MCF 10A (cell line): ENCODE results near the gene ANKRD13D. TPM values are rescaled to one million over a fixed set of nuclear protein-coding genes. Genes with fewer than 3 reads are reported as not detected.

Experiments
- BruUV-seq: library from RNA; stranded (reverse); fragments of 400-500 nt; replicated peaks from 2 replicates; lab custom pipeline; 2021; lab: Mats Ljungman, UMichigan
- CTCF ChIA-PET: fragments of 300-600 bp; sonication (Branson Sonifier 250); formaldehyde crosslinking; extraction: SDS; loops from one replicate; lab custom pipeline; 2021; ENCODE audit warnings: antibody characterized with exemption, inconsistent platforms; lab: Yijun Ruan, JAX
- POLR2A ChIA-PET: fragments of 300-600, 350-650 bp; sonication (Branson Sonifier 250); formaldehyde crosslinking; extraction: SDS; loops from one replicate; lab custom pipeline; 2020; ENCODE audit warnings: antibody characterized with exemption, inconsistent platforms; lab: Yijun Ruan, JAX
- DNase-seq: peaks from one replicate; pipeline ENCODE4 v3.0.0-alpha.2; 2018; ENCODE audit not compliant: unreplicated experiment
- H3K27ac Mint-ChIP-seq: one replicate; pipeline ENCODE4 v1.8.0; 2022; ENCODE audit warnings: mild to moderate bottlenecking, low read depth, mixed read lengths; ENCODE audit not compliant: unreplicated experiment
- H3K27me3 Mint-ChIP-seq: one replicate; pipeline ENCODE4 v1.8.0; 2022; ENCODE audit warnings: mixed read lengths; ENCODE audit not compliant: insufficient read depth, unreplicated experiment
- H3K36me3 Mint-ChIP-seq: one replicate; pipeline ENCODE4 v1.8.0; 2022; ENCODE audit warnings: mild to moderate bottlenecking, moderate library complexity, mixed read lengths; ENCODE audit not compliant: insufficient read depth, unreplicated experiment
- H3K4me1 Mint-ChIP-seq: one replicate; pipeline ENCODE4 v1.8.0; 2022; ENCODE audit warnings: mixed read lengths; ENCODE audit not compliant: insufficient read depth, unreplicated experiment
- H3K4me3 Mint-ChIP-seq: one replicate; pipeline ENCODE4 v1.8.0; 2022; ENCODE audit warnings: mild to moderate bottlenecking, moderate library complexity, mixed read lengths; ENCODE audit not compliant: unreplicated experiment
- H3K9me3 Mint-ChIP-seq: one replicate; pipeline ENCODE4 v1.8.0; 2022; ENCODE audit warnings: mixed read lengths; ENCODE audit not compliant: unreplicated experiment
- CTCF ChIP-seq: fragments of 200-600 bp; IDR thresholded peaks from one replicate; pipeline ENCODE4 v1.8.0; 2022; ENCODE audit warnings: antibody characterized with exemption, mild to moderate bottlenecking; ENCODE audit not compliant: unreplicated experiment
- intact Hi-C: fragments of 100-400 bp; cut with micrococcal nuclease; formaldehyde crosslinking; loops from 2 replicates; pipeline ENCODE4 v1.14.1; 2022
- total RNA-seq: library from RNA; stranded (reverse); gene quantifications from 2 replicates; pipeline ENCODE4 v1.2.3, GENCODE V29; 2022

The ANKRD13D gene
- total RNA-seq, 1 experiment from 2014 or later, result 39.7 TPM

- Mint-ChIP-seq H3K27me3 (no peaks in the 10 kb centered on the region), H3K4me1 (no peaks in the 10 kb centered on the region), H3K4me3 (no peak overlapping the region), H3K27ac (no peak overlapping the region), H3K9me3 (no peaks in the 10 kb centered on the region), H3K36me3 (peaks cover 26% of the 10 kb centered on the region)
- ChIA-PET POLR2A (interaction anchor here (0.8 to 1.9 kb wide), 2 partner anchors 8 to 39 kb away, joined by 4 to 6 read pairs; no protein-coding TSS in a partner anchor), CTCF (interaction anchor here (0.5 to 1.3 kb wide), 2 partner anchors 10 to 139 kb away, joined by 3 to 4 read pairs; no protein-coding TSS in a partner anchor)
- no TSS peak for BruUV-seq
- intact Hi-C loops, result no loop called here
- no peak for DNase-seq
- no peak for TF ChIP-seq CTCF
Observed at GRCh38 chr11:67279589-67280340, 9.3 kb upstream of the ANKRD13D start.

- POLR2A ChIA-PET, result interaction anchor here (1.9 kb wide), 1 partner anchor 8 kb away, joined by 6 read pairs; no protein-coding TSS in a partner anchor
- no peak overlapping the region for H3K27ac Mint-ChIP-seq
- no peaks in the 10 kb centered on the region for H3K4me1 Mint-ChIP-seq
- H3K9me3 Mint-ChIP-seq, result no peaks in the 10 kb centered on the region
- BruUV-seq, result no TSS peak
- no peak for DNase-seq
- no peaks in the 10 kb centered on the region for H3K27me3 Mint-ChIP-seq
- intact Hi-C loops, result no loop called here
- TF ChIP-seq CTCF, result no peak
- no peak overlapping the region for H3K4me3 Mint-ChIP-seq
- CTCF ChIA-PET, result interaction anchor here (0.5 to 1.3 kb wide), 2 partner anchors 9 to 140 kb away, joined by 3 to 4 read pairs; no protein-coding TSS in a partner anchor
- H3K36me3 Mint-ChIP-seq, result peaks cover 26% of the 10 kb centered on the region
Observed at GRCh38 chr11:67280341-67280787, 8.7 kb upstream of the ANKRD13D start.

- ChIA-PET POLR2A (no interaction called here), CTCF (interaction anchor here (0.5 to 1.3 kb wide), 2 partner anchors 9 to 140 kb away, joined by 3 to 4 read pairs; no protein-coding TSS in a partner anchor)
- Mint-ChIP-seq H3K9me3 (no peaks in the 10 kb centered on the region), H3K4me1 (no peaks in the 10 kb centered on the region), H3K27me3 (no peaks in the 10 kb centered on the region), H3K27ac (no peak overlapping the region), H3K36me3 (peaks cover 29% of the 10 kb centered on the region), H3K4me3 (no peak overlapping the region)
- no peak for DNase-seq
- no TSS peak for BruUV-seq
- intact Hi-C loops, result no loop called here
- TF ChIP-seq CTCF, result no peak
Observed at GRCh38 chr11:67280788-67281551, 8.1 kb upstream of the ANKRD13D start.
